ENCODE results near the gene CAMSAP2.

The CAMSAP2 gene

DNA sequence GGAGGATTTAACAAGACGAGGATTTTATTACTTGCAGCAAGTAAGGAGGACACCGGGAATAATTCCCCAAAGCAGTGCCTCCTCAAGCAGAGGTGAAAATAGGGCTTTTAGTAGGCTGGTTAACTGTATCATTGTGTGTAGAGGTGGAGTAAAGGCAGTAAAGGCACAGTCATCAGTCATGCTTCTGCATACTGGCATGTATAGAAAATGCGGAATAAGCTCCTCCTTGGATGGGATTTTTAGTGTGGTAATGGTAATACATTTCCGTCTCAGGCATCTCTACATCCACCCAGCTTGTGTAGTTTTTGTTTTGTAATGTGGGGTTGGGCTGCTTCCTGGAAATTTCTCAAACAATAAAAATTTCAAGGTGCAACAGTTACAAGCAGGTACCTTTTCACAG lies 106.7 kb downstream of the CAMSAP2 start:
- no peak for DNase-seq (ENCODE audit: low read depth)

DNA sequence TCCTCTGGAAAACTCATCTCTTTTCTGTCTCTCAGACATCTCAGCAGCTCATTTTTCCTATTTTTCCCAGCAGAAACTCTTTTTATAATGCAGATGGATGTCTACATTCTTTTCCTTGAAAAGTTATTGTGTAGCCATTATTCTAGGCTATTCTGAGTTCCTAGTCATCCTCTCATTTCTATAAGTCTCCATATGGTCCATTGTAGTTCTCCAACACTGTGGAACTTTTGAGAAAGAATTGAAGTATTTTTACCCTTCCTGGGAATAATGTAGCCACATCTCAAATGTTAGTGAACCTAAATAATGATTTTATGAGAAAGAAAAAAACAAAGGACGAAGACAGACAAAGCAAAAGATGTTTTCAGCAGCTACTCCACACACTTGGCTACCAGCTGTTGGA lies 107.7 kb downstream of the CAMSAP2 start:
- no peak for DNase-seq (ENCODE audit: low read depth)

DNA sequence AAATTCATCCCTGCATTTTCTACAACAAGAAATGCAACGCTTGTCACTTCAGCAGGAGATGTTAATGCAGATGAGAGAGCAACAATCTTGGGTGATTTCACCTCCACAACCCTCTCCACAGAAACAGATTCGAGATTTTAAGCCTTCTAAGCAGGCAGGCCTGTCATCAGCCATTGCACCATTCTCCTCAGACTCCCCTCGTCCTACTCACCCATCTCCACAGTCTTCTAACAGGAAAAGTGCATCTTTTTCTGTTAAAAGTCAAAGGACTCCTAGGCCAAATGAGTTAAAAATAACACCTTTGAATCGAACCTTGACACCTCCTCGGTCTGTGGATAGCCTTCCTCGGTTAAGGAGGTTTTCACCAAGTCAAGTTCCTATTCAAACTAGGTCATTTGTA lies 110.7 kb downstream of the CAMSAP2 start:
- DNase-seq (ENCODE audit: low read depth), result no peak

DNA sequence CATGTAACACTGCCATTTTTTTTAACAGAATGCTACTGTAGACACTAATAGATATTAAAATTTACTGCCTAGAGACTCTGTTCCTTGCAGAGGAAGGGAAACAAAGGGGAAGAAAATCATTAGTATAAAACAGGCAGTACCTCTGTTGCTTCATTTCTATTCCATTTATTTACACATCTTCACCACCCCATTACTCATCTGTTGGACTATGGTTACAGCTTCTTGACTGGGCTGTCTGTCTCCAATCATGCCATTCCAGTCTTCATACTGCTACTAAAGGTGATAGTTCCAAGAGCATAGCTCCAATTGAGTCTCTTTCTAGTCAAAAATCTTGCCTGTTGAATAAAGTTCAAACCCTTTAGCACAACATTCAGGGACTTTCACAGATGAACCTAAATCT lies 111.9 kb downstream of the CAMSAP2 start:
- DNase-seq (ENCODE audit: low read depth), result no peak

DNA sequence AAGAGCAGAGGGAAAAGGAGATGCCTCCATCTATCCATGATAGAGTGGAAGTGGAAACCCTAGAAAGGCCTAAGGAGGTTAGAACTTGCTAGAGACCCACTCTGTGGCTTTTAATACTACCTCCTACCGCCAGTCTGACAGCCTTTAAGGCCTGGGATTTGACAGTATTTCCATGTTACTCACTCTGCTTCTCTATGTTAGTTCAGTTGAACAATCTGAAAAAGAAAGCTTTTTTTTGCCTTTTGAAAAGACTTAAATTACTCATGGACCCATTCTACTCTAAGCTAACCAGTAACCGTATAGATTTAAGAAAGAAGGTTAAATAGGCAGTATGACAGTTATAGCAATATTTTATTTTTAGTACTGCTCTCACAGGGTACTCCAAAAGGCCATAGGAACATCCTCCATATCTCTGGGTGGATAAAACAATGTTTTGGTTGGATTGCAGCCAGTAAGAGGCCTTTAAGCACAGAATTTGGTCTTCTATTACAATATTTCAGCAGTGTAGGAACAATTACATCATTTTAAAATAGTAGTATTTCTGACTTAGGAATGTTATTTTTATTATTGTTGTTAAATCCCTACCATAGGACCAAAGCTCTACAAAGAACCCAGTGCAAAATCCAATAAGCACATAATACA lies 118.1 kb downstream of the CAMSAP2 start:
- no peak for DNase-seq (ENCODE audit: low read depth)

DNA sequence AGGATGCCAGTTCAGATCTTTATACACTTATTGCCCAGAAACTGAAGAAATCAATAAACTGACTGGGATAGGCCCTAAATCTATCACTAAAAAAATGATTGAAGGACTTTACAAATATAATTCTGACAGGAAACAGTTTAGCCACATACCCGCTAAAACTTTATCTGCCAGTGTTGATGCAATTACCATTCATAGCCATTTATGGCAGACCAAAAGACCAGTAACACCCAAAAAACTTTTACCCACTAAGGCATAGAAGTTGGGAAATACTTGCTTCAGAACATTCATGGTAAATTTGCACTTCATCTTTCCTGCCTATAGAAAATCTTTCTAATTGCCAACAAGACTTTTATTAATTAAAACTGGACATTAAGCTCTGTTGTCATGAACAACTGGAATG lies 119.1 kb downstream of the CAMSAP2 start:
- DNase-seq (ENCODE audit: low read depth), result no peak

DNA sequence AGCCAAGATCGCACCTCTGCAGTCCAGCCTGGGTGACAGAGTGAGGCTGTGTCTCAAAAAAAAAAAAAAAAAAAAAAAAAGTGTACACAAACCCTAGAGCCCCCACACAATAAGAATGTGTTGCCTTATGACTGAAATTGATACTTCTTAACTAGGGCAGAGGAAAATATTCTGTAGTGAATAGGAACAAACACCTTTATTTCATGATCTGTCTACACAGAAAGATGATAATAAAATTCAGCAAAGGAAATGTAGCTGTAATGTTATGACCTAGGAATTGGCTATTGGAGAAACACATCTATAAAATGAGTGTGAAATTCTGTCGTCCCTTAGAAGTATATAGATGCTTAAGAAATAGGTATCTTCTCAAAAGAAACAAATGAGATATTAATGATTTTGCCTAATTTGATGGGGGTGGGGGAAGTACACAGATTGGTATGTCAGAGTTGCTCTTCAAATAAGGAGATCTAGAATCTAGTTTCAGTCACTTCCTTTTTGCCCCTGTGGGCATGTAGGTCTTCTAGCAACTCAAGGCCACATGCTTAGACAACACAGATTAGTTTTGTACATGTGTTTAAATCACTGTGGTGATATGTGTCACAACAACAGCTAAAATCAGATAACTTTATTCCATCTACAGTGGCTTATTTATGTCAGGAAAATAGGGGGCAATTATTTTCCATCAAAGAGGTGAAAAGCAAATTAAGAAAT lies 123.4 kb downstream of the CAMSAP2 start:
- DNase-seq (ENCODE audit: low read depth), result no peak

DNA sequence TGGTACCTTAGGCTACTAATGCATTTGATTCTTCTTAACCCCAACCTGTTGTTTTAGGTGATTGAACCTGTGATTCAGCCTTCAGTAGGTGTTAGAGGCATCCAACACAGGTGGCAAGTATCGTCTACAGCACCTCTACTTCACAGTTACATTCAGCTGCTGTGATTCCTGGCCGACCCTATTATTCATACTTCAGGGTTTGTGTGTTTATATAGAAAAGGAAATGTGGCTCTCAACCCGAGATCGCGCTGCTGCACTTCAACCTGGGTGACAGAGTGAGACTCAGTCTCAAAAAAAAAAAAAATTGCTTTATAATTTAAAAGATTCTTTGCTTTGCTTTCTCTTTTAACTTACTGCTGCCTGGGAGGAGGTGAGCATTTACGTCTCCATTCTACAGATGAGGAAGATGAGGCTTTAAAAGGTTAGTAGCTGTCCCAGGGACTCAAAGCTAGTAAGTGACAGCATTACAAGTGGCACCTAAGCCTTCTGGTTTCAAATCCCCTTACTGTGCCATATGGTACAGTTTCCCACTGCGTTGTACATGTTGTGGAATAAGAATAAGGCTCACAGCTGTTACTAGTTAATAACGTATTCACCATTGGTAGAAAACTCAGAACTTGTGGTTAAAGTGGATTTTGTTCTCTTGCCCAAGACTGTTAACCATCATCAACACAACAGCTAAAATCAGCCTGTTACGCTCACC lies 124.2 kb downstream of the CAMSAP2 start:
- no peak for DNase-seq (ENCODE audit: low read depth)

DNA sequence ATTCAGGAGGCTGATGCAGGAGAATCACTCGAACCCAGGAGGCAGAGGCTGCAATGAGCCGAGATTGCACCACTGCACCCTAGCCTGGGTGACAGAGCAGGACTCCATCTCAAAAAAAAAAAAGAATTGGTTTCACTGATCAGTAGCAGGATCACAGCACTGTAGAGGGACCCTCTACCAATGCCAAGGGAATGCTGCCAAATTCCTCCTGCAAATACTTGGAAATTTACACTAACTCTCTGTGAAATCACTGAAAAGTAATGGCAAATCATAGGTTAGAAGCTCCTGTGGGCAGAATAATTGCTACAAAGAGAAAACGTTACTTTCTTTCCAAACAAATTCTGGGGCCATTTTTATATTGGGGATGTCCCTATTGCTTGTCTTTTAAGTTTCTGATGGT lies 127.4 kb downstream of the CAMSAP2 start:
- no peak for DNase-seq (ENCODE audit: low read depth)

DNA sequence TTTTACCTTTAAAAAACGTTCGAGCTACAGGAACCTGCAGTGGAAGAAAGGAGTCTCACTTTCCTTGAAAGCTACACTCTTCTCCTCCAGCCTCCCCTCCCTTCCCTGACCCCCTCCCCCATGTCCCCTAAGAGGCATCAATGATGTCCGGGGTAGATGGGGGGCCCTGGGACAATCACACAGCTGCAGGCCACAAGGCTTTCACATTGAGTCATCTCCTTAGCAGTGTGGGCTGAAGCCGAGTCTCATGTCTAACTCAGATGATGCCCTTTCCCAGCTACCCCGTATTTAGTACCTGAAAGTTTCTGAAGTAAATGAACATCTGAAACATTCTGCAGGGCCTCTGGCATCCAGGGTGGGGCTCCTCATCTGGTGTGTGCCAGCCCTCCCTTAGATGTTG lies 127.8 kb downstream of the CAMSAP2 start:
- DNase-seq (ENCODE audit: low read depth), result no peak

DNA sequence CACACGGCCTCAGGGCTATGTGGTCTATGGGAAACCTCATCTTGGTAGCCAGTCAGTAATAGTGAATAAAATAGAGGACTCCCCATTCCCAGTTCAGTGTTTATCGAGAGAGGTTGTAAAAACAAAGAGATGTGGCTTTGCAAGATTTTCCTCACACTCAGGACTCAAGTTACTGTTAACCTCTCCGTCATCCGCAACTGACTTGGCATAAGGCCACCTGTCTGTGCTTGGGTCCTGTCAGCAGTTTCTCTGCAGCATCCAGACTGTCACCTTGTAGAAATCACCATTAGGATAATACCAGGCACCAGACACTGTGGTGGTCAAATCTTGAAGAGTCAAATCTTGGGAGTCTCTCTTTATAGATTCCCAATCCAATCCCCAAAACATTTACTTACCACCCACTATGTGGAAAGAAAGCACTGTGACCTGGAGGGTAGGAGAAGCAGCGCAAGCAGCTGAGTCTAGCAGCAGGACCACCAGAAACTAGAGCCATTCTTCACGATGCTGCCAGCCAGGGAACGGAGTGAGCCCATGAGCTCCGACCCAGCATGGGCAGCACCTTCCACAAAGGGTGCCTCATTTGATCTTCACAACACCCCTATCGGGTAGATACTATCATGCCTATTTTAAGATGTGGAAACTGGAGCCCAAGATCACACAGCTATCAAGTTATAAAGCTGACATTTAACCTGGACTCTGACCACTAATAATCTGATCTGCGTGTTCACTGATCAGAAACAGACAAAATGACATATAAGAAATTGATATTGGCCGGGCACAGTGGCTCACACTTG lies 128.5 kb downstream of the CAMSAP2 start:
- DNase-seq (ENCODE audit: low read depth), result no peak

DNA sequence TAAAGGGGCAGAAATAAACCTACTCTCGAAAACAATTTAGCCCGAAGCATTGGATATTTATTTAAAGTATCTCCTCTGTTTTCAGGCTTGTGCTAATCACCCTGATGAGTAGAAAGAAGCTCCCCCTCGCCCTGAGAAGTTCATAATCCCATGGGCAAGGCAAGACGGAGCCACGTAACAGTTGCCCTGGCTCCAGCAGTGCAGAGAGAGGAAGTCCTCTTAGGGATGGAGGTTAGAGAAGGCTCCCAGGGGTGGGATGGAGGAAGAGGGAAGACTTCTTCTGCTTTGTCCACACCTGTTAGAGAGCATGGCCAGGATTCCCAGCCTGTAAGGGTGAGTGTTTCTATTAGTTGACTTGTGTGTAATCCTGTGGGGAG lies 130.7 kb downstream of the CAMSAP2 start:
- no peak for DNase-seq (ENCODE audit: low read depth)

DNA sequence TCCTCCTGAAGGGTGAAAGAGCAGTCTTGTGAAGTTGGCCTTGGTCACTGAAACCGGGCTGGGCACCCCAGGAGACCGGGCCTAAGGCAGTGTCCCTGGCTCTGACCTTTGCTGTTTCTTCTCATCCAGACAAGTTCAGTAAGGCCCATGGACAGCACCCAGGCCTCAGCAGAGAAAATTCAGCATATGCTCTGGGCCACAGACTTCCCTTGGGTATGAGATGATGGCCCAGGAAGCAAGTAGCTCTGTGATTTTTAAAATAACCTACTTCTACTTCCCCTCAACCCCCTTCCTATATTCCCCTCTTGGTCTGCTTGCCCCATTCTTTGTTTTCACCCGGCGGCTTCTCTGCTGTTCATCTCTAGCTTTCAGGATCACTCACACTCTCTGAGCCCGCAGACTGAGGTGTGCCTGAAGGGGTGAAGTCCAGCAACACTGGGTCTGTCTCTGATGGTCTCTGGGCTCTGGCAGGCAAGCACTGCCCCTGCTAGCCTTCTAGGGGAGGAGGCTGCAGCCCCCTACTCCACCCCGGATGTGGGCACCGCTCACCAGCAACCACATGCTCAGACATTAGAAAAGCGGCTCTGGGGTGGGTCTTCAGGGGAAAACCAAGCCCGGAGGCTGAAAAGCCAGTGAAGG lies 131.2 kb downstream of the CAMSAP2 start:
- DNase-seq (ENCODE audit: low read depth), result no peak

DNA sequence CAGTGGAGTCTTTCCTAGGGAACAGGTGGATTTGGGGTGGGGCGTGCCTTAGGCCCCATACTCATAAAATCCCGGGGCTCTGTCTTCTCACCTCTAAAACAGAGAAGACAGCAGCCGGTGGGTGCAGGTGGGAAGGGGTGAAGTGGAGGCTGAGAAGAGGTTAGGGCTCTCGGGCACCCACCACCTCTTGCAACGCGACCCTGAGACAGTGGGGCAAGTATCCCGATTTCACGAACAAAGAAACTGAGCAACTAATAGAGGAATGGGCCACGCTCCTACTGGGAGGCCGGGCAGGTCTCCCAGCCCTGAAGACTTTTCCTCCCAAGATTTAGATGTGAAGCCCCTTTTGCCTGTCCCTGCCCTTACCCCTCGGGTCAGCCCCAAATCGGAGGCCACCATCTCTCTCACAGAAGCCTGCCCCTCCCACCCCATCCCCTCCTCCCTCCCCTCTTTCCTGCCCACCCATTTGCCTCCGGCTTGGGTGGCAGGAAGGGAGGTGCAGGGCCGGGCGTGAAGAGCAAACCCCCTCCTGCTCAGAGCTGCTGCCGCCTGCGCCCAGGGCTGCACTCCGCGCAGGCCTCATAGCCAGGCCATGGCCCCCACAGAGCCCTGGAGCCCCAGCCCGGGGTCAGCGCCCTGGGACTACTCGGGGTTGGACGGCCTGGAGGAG lies 133.9 kb downstream of the CAMSAP2 start, which contains the start of gene GPR25:
Gene GPR25, plus strand, starts transcription at position 536 of the 670 bp plus-strand sequence. Its CDS starts 57 bp downstream, at position 593.
- no peak for DNase-seq (ENCODE audit: low read depth)

DNA sequence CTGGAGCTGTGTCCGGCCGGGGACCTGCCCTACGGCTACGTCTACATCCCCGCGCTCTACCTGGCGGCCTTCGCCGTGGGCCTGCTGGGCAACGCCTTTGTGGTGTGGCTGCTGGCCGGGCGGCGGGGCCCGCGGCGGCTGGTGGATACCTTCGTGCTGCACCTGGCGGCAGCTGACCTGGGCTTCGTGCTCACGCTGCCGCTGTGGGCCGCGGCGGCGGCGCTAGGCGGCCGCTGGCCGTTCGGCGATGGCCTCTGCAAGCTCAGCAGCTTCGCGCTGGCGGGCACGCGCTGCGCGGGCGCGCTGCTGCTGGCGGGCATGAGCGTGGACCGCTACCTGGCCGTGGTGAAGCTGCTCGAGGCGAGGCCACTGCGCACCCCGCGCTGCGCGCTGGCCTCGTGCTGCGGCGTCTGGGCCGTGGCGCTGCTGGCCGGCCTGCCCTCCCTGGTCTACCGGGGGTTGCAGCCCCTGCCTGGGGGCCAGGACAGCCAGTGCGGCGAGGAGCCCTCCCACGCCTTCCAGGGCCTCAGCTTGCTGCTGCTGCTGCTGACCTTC lies 134.5 kb downstream of the CAMSAP2 start:
- DNase-seq (ENCODE audit: low read depth), result no peak

DNA sequence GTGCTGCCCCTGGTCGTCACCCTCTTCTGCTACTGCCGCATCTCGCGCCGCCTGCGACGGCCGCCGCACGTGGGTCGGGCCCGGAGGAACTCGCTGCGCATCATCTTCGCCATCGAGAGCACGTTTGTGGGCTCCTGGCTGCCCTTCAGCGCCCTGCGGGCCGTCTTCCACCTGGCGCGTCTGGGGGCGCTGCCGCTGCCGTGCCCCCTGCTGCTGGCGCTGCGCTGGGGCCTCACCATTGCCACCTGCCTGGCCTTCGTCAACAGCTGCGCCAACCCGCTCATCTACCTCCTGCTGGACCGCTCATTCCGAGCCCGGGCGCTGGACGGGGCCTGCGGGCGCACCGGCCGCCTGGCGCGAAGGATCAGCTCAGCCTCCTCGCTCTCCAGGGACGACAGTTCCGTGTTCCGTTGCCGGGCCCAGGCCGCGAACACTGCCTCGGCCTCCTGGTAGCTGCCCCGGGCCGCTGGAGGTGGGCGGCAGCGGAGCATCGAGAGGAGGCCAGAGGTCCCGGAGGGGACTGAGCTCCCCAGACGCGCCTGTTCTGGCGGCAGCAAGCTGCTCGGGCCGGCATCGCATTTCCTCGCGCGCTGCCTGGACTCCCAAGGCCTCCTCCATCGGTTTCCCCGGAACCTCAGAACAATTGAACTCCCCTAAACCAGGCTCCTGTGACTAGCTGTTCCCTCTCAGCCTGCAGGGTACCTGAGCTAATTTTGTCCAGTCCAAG lies 135.1 kb downstream of the CAMSAP2 start:
- no peak for DNase-seq (ENCODE audit: low read depth)

DNA sequence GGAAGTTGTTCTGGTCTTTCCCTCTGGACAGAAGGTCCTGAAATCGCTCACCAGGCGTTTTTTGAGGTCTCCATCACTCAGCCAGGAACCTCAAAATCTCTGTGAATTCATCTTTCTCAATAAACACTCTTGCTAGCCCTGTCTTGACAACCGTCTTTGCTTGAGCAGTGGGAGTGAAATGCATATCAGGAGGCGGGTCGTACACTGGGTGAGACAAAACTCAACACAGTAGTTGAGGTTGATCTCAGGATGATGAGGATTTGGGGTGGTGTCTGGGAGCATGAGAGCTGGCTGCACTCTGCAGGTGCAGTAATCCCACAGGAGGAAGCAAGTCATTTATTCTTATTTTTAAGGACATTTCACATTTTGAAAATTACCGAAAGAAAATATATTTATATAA lies 136.0 kb downstream of the CAMSAP2 start:
- no peak for DNase-seq (ENCODE audit: low read depth)

DNA sequence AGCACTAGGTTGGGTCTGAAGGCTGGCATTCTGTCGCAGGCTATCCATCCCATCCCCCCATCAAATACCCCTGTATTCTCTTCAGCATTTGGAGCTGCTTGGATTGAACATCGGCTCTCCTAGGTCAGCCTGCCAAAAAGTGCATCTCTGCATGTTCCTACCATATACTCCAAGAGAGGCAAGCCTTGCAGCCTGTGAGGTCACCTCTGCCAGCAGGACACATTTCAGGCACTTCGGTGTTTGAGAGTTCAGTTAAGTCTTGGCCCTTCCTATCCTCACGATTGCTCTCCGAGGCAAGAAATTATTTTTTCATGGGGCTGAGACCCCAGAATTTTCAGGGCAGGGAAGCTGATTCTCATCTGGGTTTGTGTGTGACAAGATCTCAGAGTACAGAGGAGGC lies 136.7 kb downstream of the CAMSAP2 start:
- DNase-seq (ENCODE audit: low read depth), result no peak

DNA sequence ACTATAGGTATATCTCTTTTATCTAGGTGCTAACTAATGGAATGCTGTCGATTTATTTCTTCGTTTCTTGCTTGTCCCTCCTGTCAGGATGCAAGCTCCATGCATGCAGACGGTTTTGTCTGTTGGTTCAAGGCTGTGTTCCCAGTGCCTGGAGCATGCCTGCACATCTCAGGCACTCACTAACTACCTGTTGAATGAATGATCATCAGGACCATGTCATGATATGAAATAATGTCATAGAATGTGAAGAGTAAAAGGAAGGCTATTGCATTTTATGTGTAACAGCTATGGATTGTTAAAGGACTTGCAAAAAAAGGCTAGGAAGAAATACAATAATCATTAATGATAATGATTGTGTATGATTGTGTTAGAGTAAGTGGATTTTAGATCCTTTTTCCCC lies 138.3 kb downstream of the CAMSAP2 start:
- no peak for DNase-seq (ENCODE audit: low read depth)

DNA sequence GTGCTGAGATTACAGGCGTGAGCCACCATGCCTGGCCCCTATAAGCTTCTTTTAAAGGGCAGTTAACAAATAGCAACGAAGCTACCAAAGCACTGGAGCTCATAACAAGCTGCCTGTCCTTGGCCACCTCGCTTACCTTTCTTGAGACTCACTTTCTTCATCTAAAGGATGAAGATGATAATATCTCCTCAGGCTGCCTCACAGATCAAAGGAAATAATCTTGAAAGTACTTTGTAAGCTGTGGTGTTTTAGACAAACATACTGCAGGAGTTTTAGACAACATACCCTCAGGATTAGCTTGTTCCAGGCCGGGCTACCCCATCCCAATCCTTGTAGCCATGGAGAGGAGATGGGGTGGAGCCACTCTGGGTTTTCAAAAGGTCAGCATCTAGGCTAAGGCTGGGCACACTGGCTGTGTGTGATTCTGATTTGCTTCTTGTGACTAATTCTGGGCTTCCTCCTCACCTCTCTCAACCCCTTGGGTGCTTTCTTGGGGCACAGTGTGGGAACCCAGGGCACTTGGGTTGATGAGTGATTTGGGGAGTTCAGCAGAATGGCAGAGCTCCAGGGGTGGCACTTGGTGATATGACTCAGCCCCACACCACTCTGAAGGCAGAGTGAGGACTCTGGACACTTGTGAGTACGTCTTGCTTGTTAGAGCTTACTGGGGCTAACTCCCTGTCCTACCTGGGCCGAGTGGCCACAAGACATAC lies 139.3 kb downstream of the CAMSAP2 start:
- DNase-seq (ENCODE audit: low read depth), result peak; percentile 26

Measured in stimulated activated CD4-positive, alpha-beta T cell treated with anti-CD3 and anti-CD28 coated beads, Interleukin-2, amount 100 ng/mL, for 4 hours (primary cell).